Gastrocnemius medialis (tissue), 4 donors: ENCODE results near the gene SH2D2A.

ENCODE experiments used
- POLR2A ChIP-seq, 2 donors: fragments of 450-650 bp; IDR thresholded peaks; one replicate each; pipeline ENCODE4 v1.6.1; 2017; ENCODE audit warnings: antibody characterized with exemption in 2 of 2, mild to moderate bottlenecking in 2 of 2, moderate library complexity in 2 of 2
- TF ChIP-seq, protein P1 (sequence below), 5 experiments: fragments of 450-650 bp in 3 of 5; fragments of 200-600 bp in 2 of 5; sonication (generic) in 2 of 5; IDR thresholded peaks in 4 of 5; conservative IDR thresholded peaks in 1 of 5; 1 replicate in 4 of 5; 2 replicates in 1 of 5; pipeline ENCODE4 v1.5.1; 2016 to 2019; ENCODE audit warnings: antibody characterized with exemption in 5 of 5, mild to moderate bottlenecking in 3 of 5, moderate library complexity in 3 of 5

DNA sequence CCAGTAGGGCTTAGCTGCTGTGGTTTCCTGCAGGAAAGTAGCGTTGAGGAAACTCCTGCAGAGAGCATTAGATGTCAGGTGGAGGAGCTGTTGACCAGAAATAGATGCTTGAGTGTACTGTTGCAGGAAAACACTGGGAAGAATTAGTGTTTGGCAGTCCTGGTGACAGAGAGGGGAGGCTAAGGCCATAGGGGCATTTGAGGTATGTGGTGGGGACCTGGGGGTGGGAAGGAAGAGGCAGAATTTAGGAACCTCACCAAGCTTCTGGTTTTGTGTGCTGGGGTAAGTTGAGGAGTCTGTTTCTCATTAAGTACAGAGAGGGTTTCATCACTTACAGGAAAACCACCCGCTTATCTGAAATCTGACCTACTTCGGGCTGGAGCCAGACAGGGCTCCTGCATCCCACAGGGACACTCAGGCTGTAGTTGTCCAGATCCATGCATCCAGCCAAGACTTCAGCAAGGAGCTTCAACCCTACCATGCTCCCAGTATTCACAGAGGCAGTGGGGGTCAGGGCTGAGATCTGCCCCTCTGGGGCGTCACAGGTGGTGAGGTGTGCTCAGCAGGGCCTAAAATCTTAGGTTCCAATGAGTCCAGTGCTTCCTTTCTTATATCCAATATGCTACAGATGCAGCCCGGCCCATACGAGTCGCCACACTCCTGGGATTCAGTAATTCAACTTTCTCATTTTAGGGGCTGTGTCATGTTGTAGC is 15.1 kb downstream of the SH2D2A start:
- TF ChIP-seq, protein P1, sequence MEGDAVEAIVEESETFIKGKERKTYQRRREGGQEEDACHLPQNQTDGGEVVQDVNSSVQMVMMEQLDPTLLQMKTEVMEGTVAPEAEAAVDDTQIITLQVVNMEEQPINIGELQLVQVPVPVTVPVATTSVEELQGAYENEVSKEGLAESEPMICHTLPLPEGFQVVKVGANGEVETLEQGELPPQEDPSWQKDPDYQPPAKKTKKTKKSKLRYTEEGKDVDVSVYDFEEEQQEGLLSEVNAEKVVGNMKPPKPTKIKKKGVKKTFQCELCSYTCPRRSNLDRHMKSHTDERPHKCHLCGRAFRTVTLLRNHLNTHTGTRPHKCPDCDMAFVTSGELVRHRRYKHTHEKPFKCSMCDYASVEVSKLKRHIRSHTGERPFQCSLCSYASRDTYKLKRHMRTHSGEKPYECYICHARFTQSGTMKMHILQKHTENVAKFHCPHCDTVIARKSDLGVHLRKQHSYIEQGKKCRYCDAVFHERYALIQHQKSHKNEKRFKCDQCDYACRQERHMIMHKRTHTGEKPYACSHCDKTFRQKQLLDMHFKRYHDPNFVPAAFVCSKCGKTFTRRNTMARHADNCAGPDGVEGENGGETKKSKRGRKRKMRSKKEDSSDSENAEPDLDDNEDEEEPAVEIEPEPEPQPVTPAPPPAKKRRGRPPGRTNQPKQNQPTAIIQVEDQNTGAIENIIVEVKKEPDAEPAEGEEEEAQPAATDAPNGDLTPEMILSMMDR (IDR thresholded peaks at IDR 0.05 in 4 of 5, conservative IDR thresholded peaks at IDR 0.05 in 1 of 5), result peak in 1 of 5 experiments; percentile 8
- no peak for TF ChIP-seq POLR2A (IDR thresholded peaks at IDR 0.05)
